ENCODE data around the gene NTN3.
A peak's percentile ranks its signal among the peaks of the same experiment; 100 is the strongest.

The NTN3 gene

DNA sequence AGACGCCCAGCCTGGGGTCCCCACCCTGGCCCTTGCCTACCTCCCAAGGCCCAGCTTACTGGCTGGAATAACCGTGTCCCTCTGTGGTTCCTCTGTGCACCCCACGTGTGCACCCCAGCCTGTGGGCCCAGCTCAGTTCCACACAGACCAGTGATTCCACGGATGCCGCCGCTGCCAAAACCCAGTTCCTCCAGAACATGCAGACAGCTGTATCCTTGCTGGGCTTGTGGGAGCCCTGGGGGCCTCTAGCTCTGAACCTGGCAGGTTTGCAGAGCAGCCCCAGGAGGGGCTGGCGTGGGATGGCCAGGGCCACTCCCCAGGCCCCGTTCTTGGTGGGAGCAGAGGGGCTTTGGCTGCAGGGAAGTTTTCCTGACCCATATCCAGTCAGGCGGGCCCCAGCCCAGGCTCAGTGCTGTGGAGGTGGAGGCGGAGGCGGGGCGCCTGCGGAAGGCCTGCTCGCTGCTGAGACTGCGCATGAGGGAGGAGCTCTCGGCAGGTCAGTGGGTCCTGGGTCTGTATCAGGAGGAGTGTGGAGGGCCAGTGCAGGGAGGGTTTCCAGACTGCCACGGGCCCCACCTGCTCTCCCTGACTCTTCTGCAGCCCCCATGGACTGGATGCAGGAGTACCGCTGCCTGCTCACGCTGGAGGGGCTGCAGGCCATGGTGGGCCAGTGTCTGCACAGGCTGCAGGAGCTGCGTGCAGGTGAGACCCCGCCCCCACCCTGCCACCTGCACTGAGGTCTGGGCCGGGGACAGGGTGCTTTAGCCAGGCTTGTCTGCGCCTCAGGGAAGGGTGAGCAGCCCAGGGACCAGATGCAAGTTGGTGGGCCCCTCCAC, 8.8 kb upstream of the NTN3 start:
- no peak overlapping the region for H3K27ac ChIP-seq
- no peak for TF ChIP-seq ZFX (IDR thresholded peaks at IDR 0.05)
- TF ChIP-seq, protein P1, sequence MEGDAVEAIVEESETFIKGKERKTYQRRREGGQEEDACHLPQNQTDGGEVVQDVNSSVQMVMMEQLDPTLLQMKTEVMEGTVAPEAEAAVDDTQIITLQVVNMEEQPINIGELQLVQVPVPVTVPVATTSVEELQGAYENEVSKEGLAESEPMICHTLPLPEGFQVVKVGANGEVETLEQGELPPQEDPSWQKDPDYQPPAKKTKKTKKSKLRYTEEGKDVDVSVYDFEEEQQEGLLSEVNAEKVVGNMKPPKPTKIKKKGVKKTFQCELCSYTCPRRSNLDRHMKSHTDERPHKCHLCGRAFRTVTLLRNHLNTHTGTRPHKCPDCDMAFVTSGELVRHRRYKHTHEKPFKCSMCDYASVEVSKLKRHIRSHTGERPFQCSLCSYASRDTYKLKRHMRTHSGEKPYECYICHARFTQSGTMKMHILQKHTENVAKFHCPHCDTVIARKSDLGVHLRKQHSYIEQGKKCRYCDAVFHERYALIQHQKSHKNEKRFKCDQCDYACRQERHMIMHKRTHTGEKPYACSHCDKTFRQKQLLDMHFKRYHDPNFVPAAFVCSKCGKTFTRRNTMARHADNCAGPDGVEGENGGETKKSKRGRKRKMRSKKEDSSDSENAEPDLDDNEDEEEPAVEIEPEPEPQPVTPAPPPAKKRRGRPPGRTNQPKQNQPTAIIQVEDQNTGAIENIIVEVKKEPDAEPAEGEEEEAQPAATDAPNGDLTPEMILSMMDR (conservative IDR thresholded peaks at IDR 0.05): no peak

DNA sequence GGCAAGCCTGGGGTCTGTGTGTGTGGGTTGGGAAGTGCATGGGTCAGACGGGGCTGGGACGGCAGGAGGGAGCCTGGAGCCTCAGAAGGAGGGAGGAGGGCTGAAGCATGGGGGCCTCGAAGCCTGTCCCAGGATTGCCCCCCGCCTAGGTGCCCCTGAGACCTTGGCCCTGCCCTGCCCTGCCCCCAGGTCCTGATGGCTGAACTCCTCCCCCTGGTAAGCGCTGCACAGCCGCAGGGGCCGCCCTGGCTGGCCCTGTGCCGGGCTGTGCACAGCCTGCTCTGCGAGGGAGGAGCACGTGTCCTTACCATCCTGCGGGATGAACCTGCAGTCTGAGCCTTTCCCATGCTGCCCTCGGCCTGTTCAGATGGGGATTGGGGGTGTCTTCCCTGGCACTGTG, 6.8 kb upstream of the NTN3 start:
- H3K27ac ChIP-seq: no peak overlapping the region
- no peak for TF ChIP-seq ZFX (IDR thresholded peaks at IDR 0.05)
- TF ChIP-seq, protein P1 (conservative IDR thresholded peaks at IDR 0.05): no peak

DNA sequence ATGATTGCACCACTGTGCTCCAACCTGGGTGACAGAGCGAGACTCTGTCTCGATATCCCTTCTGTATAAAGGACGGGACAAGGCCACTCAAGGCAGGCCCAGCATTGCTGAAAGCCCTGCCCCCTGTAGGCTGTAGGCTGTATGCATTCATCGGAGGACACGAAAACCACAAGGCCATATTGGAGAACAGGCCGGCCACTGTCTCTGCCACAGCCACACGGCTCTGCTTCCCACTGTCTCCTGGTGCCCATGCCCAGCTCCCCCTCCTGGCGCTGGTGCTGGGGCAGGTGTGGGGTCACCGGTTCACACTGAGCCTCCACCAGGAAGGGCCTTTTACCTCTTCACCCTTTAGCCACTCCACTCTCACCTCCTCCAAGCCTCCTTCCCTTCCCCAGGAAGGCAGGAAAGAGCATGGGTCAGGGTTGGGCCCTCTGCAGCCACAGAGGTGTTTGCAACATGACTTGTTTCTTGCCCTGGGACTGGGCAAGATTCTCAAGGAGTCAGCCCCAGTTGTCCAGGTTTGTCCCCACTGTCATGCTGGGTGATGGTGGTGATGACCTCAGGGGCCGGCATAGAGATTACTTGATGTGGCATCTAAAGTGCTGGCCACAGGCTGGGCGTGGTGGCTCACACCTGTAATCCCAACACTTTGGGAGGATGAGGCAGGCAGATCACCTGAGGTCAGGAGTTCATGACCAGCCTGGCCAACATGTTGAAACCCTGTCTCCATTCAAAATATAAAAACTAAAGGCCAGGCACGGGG, 5.3 kb upstream of the NTN3 start:
- H3K27ac ChIP-seq: no peak overlapping the region

DNA sequence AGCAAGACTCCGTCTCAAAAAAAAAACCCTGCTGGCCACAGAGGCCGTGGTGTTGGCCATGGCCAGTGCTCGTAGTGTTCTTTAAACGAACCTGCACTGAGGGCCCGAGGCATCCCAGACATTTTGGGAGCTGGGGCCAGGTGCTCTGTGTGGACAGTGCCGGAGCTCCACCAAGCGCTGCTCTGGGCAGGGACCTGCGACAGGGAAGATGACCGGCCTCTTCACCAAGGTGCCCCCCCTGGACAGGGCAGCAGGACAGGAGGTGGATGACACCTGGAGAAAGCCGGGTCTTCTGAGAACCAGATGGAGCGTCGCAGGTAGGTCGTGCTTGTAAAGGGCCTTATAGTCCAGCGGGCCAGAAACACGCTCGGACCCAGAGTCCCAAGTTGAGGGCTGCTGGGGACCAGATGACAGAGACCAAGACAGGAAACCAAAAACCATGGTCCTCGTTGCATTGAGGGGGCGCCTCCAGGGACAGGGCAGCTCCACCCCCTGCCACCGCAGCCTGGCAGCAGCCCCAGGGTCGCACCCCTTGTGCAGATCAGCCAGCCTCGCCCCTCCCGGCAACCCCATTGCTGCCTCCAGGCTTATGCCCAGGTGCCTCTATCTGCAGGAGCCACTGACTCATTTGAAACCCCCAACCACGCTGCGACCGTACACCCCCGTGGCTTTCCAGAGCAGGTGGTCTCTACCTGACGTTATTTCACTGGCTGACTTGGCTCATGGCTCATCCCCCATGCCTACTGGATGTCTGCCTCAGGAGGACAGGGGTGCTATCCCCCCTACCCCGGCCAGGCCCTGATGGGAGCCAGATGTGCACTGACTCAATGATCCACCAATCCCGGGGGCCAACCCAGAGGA, 4.2 kb upstream of the NTN3 start:
- TF ChIP-seq, protein P1 (conservative IDR thresholded peaks at IDR 0.05): no peak
- no peak for TF ChIP-seq ZFX (IDR thresholded peaks at IDR 0.05)
- peak overlapping the region; percentile 90 for H3K27ac ChIP-seq

More for the DNA sequence above, 5.3 kb upstream of the NTN3 start:
- no peak for TF ChIP-seq ZFX (IDR thresholded peaks at IDR 0.05)

DNA sequence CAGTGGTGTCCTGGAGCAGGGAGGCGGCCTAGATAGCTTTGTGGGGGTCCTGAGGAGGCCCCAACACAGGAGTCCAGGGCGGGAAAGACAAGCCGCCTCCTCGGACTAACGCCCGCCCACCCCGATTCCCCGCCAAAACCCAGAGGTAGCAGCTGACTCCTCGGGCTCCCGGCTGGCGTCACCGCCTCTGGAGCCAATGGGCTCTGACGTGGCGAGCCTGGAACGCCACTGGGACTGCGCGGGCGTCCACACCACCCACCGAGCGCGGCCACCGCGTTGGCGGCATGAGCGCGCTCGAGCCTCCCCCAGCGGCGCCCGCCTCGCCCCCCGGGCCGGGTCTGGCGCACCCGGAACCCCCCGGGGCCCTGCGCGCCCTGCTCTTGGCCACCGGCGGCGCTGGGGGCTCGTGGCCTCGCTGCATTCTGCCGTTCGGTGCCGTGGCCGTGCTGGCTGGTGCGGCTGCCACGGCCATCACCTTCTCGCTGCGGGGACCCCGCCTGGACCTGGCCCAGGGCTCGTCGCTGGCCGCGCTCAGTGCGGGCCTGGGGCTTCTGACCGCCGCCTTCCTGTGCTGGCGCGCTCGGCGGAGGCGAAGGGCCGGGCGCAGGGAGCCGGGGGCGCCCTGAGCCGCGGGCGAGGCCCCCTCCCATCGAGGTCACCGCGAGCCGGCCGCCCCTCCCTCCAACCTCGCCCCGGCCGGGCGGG, 3.4 kb upstream of the NTN3 start:
- H3K27ac ChIP-seq: peak overlapping the region; percentile 90
- peak; percentile 33; the same call in 1 of the 2 replicates for TF ChIP-seq ZFX (IDR thresholded peaks at IDR 0.05)
- TF ChIP-seq, protein P1 (conservative IDR thresholded peaks at IDR 0.05): no peak; the same call in 1 of the 2 replicates

DNA sequence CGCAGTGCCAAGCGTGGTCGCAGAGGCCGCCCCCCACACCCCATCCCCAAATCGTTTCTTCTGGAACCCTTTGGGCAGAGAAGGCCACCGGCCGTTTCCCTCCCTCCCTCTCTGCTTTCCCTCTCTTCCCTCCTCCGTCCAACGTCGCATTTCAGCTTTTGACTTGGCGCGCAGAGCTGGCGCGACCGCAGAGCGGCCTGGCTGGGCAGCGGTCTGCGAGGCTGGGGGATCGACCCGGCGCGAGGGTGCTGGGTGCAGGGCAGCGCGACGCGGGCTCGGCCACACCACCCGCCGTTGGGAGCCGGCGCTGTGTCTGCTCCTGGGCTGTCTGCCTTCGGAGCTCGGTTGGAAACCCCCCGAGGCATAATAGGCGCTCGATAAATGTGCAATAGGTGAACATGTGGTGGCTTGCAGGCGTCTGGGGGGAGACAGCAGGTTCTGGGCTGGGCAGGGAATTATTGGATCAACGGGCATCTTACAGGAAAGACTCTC, 2.8 kb upstream of the NTN3 start:
- peak overlapping the region; percentile 90 for H3K27ac ChIP-seq

More for the DNA sequence above, 2.8 kb upstream of the NTN3 start:
- no peak for TF ChIP-seq ZFX (IDR thresholded peaks at IDR 0.05)
- TF ChIP-seq, protein P1 (conservative IDR thresholded peaks at IDR 0.05): no peak

Measured in C4-2B (cell line).